T-helper 2 cell (primary cell): Measurements from ENCODE around the gene IQGAP3.
"Not testable (repeated sequence)": the region's sequence is repeated elsewhere in the genome, so short reads cannot be mapped to it uniquely, and the experiment has no call there.

Experiments
- DNase-seq, 5 experiments: peaks; one replicate each; pipeline versions ENCODE4 v3.0.0 to v3.0.0-alpha.2; 2012 to 2022
- total RNA-seq, 2 donors: gene quantifications; one replicate each; lab custom pipeline; 2026; lab: John Stamatoyannopoulos, UW

Gene IQGAP3
- total RNA-seq, result 0.31 to 2.4 reads per million in 2 donors

- peak; percentile 41 to 84 (median 58) for DNase-seq
Observed at GRCh38 chr1:156571919-156572662, at the start of gene IQGAP3. Gene IQGAP3, minus strand, starts transcription at chr1:156572565. Its CDS starts 36 bp downstream, at chr1:156572529.

- no peak for DNase-seq
Observed at GRCh38 chr1:156619582-156619955, 47.2 kb upstream of the IQGAP3 start.

- no peak for DNase-seq
Observed at GRCh38 chr1:156618853-156619581, 46.7 kb upstream of the IQGAP3 start, which contains the start of gene HAPLN2. Gene HAPLN2, plus strand, starts transcription at chr1:156619415. Its CDS starts 4,076 bp downstream, at chr1:156623491.

GRCh38 chr1:156616463-156616862 lies 44.1 kb upstream of the IQGAP3 start:
- no peak for DNase-seq

- DNase-seq, result no peak
Observed at GRCh38 chr1:156615946-156616345, 43.6 kb upstream of the IQGAP3 start.

- no peak for DNase-seq
Observed at GRCh38 chr1:156612666-156613065, 40.3 kb upstream of the IQGAP3 start.

GRCh38 chr1:156610072-156610471 lies 37.7 kb upstream of the IQGAP3 start:
- not testable (repeated sequence) for DNase-seq

GRCh38 chr1:156608981-156609380 lies 36.6 kb upstream of the IQGAP3 start:
- DNase-seq, result peak in 3 of 5 experiments; percentile 43 to 62 (median 45)

GRCh38 chr1:156608036-156608674 lies 35.8 kb upstream of the IQGAP3 start:
- peak in 3 of 5 experiments; percentile 39 to 81 (median 44) for DNase-seq

GRCh38 chr1:156607344-156607743 lies 35.0 kb upstream of the IQGAP3 start:
- DNase-seq, result not testable (repeated sequence)

GRCh38 chr1:156602557-156602993 lies 30.2 kb upstream of the IQGAP3 start:
- DNase-seq, result no peak

GRCh38 chr1:156601892-156602291 lies 29.5 kb upstream of the IQGAP3 start:
- DNase-seq, result no peak

- peak; percentile 30 to 87 (median 62) for DNase-seq
Observed at GRCh38 chr1:156601122-156601830, 28.9 kb upstream of the IQGAP3 start, which contains the start of gene GPATCH4. Gene GPATCH4, minus strand, starts transcription at chr1:156601479.

- DNase-seq, result no peak
Observed at GRCh38 chr1:156600733-156601121, 28.4 kb upstream of the IQGAP3 start.

- peak in 1 of 5 experiments; percentile 57 for DNase-seq
Observed at GRCh38 chr1:156599811-156600210, 27.4 kb upstream of the IQGAP3 start.

GRCh38 chr1:156598731-156599432 lies 26.5 kb upstream of the IQGAP3 start:
- DNase-seq, result no peak

GRCh38 chr1:156598125-156598524 lies 25.8 kb upstream of the IQGAP3 start:
- no peak for DNase-seq

GRCh38 chr1:156596426-156596825 lies 24.1 kb upstream of the IQGAP3 start:
- DNase-seq, result no peak

GRCh38 chr1:156595016-156595415 lies 22.7 kb upstream of the IQGAP3 start:
- no peak for DNase-seq

GRCh38 chr1:156594190-156594589 lies 21.8 kb upstream of the IQGAP3 start:
- no peak for DNase-seq

- DNase-seq, result no peak
Observed at GRCh38 chr1:156593661-156593989, 21.3 kb upstream of the IQGAP3 start.
